GM23338 (cell line): ENCODE measurements around the gene RDH5. TPM values are rescaled to one million over a fixed set of nuclear protein-coding genes. Genes with fewer than 3 reads are reported as not detected.

Source experiments
- ATAC-seq: fragments of 200-7000 bp; cut with Tn5 transposase; 3 replicates; pipeline ENCODE4 v1.9.1; 2020
- DNase-seq: peaks from one replicate; pipeline ENCODE4 v3.0.0-alpha.2; 2015; ENCODE audit warnings: low spot score
- H2AFZ ChIP-seq: fragments of 200-600 bp; sonication (generic); 2 replicates; pipeline ENCODE4 v1.8.0; 2016; ENCODE audit warnings: antibody characterized with exemption, mild to moderate bottlenecking, moderate library complexity
- H3F3A ChIP-seq: fragments of 200-600 bp; sonication (generic); replicated peaks from 2 replicates; pipeline ENCODE4 v1.8.0; 2017; ENCODE audit warnings: antibody characterized with exemption, mixed run types, low read depth
- H3K27ac ChIP-seq: fragments of 200-600 bp; sonication (generic); 2 replicates; pipeline ENCODE4 v1.6.1; 2016; ENCODE audit warnings: low read depth
- H3K27me3 ChIP-seq: fragments of 200-600 bp; sonication (generic); 2 replicates; pipeline ENCODE4 v1.8.0; 2016; ENCODE audit warnings: mild to moderate bottlenecking, mixed run types, moderate library complexity; ENCODE audit not compliant: insufficient read depth
- H3K36me3 ChIP-seq: fragments of 200-600 bp; sonication (generic); 2 replicates; pipeline ENCODE4 v1.8.0; 2016; ENCODE audit warnings: mild to moderate bottlenecking; ENCODE audit not compliant: insufficient read depth
- H3K4me1 ChIP-seq: fragments of 200-600 bp; sonication (generic); 2 replicates; pipeline ENCODE4 v1.8.0; 2016; ENCODE audit warnings: mild to moderate bottlenecking, moderate library complexity; ENCODE audit not compliant: insufficient read depth
- H3K4me2 ChIP-seq: fragments of 200-600 bp; sonication (generic); 2 replicates; pipeline ENCODE4 v1.7.1; 2017; ENCODE audit warnings: mixed run types
- H3K4me3 ChIP-seq: fragments of 200-600 bp; sonication (generic); 2 replicates; pipeline ENCODE4 v1.6.1; 2016; ENCODE audit warnings: mixed run types
- H3K79me2 ChIP-seq: fragments of 200-600 bp; sonication (generic); replicated peaks from 2 replicates; pipeline ENCODE4 v1.8.0; 2017; ENCODE audit warnings: mild to moderate bottlenecking; ENCODE audit not compliant: insufficient read depth
- H3K9me2 ChIP-seq: fragments of 200-600 bp; sonication (generic); 2 replicates; pipeline ENCODE4 v1.8.0; 2017; ENCODE audit not compliant: insufficient read depth
- H4K20me1 ChIP-seq: fragments of 200-600 bp; sonication (generic); replicated peaks from 2 replicates; pipeline ENCODE4 v1.8.0; 2017; ENCODE audit warnings: mild to moderate bottlenecking; ENCODE audit not compliant: insufficient read depth
- H3K27ac Mint-ChIP-seq: 2 replicates; pipeline ENCODE4 v1.8.0; 2020; ENCODE audit warnings: inconsistent platforms, mild to moderate bottlenecking, moderate library complexity, mixed read lengths
- H3K27me3 Mint-ChIP-seq: 3 replicates; pipeline ENCODE4 v1.8.0; 2022; ENCODE audit warnings: low read depth, mild to moderate bottlenecking, moderate library complexity, mixed read lengths, inconsistent platforms; ENCODE audit not compliant: insufficient read depth, poor library complexity
- H3K36me3 Mint-ChIP-seq: 3 replicates; pipeline ENCODE4 v1.8.0; 2021; ENCODE audit warnings: low read depth, mild to moderate bottlenecking, inconsistent platforms, moderate library complexity, mixed read lengths
- H3K4me1 Mint-ChIP-seq: 3 replicates; pipeline ENCODE4 v1.8.0; 2020; ENCODE audit warnings: mild to moderate bottlenecking, inconsistent platforms, mixed read lengths
- H3K4me3 Mint-ChIP-seq: 3 replicates; pipeline ENCODE4 v1.8.0; 2021; ENCODE audit warnings: moderate library complexity, mild to moderate bottlenecking, inconsistent platforms, mixed read lengths
- H3K9me3 Mint-ChIP-seq: 3 replicates; pipeline ENCODE4 v1.8.0; 2020; ENCODE audit warnings: moderate library complexity, mild to moderate bottlenecking, inconsistent platforms, mixed read lengths
- NANOG ChIP-seq: IDR thresholded peaks from 2 replicates; pipeline ENCODE4 v1.6.1; 2016; ENCODE audit warnings: antibody characterized with exemption, borderline replicate concordance
- STAT1 ChIP-seq: IDR thresholded peaks from one replicate; pipeline ENCODE4 v1.6.1; 2016; ENCODE audit warnings: antibody characterized with exemption; ENCODE audit not compliant: unreplicated experiment
- ZNF462 ChIP-seq: fragments of 250-450 bp; sonication (Bioruptor Pico); IDR thresholded peaks from 2 replicates; pipeline ENCODE4 v1.5.0; 2020; ENCODE audit warnings: mild to moderate bottlenecking, moderate library complexity
- polyA plus RNA-seq: library from polyadenylated mRNA; unstranded; fragments of >200 nt; fragmentation: Nextera tagmentation; extraction: Ambion mirVana; gene quantifications from 2 replicates; pipeline ENCODE4 v1.2.1, GENCODE V29; 2016
- total RNA-seq: library from RNA; depleted of rRNA; stranded (reverse); fragments of >200 nt; shearing (Covaris generic); gene quantifications from 2 replicates; pipeline ENCODE4 v1.2.3, GENCODE V29; 2014

The RDH5 gene
- total and polyA plus RNA-seq, 2 experiments from 2014 or later = 3.9 to 7.5 TPM

DNA sequence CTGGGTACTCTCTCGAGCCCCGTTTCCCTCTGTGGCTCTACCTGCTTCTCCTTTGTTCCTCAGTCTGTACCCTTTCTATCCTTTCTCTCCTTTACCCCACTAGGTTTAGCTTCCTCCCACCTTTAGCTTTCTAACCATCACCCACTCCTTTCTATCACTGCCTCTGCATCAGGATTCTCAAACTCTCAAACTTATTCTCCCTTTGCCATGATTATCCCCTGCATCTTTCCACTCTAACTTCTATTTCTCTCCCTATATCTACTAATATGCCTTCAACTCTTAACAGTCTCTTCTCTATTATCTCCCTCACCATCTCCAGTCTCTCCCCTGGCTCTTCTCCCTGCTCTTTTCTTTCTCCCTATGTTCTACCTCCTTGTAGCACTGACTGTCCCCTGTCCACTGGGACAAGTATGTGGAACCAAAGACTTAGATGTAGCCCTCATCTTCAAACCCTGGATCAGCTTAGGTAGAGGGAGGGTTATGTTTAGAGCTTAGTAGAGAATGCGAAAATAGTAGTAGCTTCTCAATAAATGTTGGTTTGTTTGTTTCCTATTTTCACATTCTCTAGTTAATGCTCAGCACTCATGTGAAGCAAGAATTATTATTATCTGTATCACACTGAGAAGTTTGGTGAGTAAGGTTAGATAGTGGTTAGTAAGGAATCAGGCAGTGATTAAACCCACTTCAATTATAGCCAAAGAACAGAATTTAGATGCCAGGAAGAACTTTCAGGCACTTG, 26.1 kb downstream of the RDH5 start (continued):
- TF ChIP-seq ZNF462 (CRISPR knock-in tag) = no peak

DNA sequence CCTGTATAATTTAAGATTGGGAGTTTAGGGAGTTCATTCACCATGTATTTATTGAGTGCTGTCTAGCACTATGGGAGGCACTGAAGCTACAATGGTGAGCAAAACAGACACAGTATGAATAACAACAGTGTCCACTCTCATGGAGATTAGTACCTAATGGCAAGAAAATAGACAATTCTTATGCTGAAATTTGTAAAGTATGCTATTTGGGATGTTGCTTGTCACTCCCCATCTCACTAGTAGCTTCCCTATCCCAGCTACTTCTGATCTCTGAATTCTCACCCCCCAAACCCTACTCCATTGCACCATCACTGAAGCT, 26.7 kb downstream of the RDH5 start:
- Mint-ChIP-seq H3K27me3 (peaks cover 19% of the 10 kb centered on the region), H3K9me3 (no peaks in the 10 kb centered on the region; the same call in 2 of the 3 replicates), H3K27ac (peak overlapping the region; percentile 76), H3K4me3 (peak overlapping the region; percentile 94), H3K36me3 (peaks cover 51% of the 10 kb centered on the region), H3K4me1 (peaks cover 63% of the 10 kb centered on the region)
- Histone ChIP-seq H3K4me1 (peaks cover 58% of the 10 kb centered on the region), H3K27ac (peak overlapping the region; percentile 99; the same call in 1 of the 2 replicates), H3F3A (peaks cover 25% of the 10 kb centered on the region), H4K20me1 (peaks cover 34% of the 10 kb centered on the region), H2AFZ (no peak overlapping the region), H3K4me3 (peak overlapping the region; percentile 95), H3K79me2 (peaks cover 47% of the 10 kb centered on the region), H3K27me3 (no peaks in the 10 kb centered on the region), H3K9me2 (0 out of 2 replicates have a peak, but pooled peaks cover 4% of the 10 kb centered on the region), H3K4me2 (peak overlapping the region; percentile 85), H3K36me3 (peaks cover 15% of the 10 kb centered on the region)
- TF ChIP-seq STAT1 = no peak
- TF ChIP-seq NANOG = peak; percentile 61; the same call in 1 of the 2 replicates
- ATAC-seq = peak; percentile 9
- DNase-seq = no peak
